Fibroblast of mammary gland (primary cell): ENCODE data around the gene PRKACA.

ENCODE experiments used
- DNase-seq: peaks from one replicate; pipeline ENCODE4 v3.0.0-alpha.2; 2010; ENCODE audit warnings: low read depth
- H3K4me3 ChIP-seq: 2 replicates; pipeline ENCODE4 v1.5.1; 2011; ENCODE audit warnings: low read depth, mild to moderate bottlenecking, low read length, moderate library complexity; ENCODE audit not compliant: control insufficient read depth
- CTCF ChIP-seq: conservative IDR thresholded peaks from 2 replicates; pipeline ENCODE4 v1.5.1; 2011; ENCODE audit warnings: low read depth, low read length, inconsistent platforms; ENCODE audit not compliant: control insufficient read depth, insufficient read depth

The PRKACA gene

GRCh38 chr19:14117668-14118164, at the start of gene PRKACA:
Gene PRKACA, minus strand, starts transcription at chr19:14117762. Its CDS starts 215 bp downstream, at chr19:14117547.
- peak within 1 kb of the TSS; percentile 74 for H3K4me3 ChIP-seq
- TF ChIP-seq CTCF = no peak
- peak; percentile 98 for DNase-seq

GRCh38 chr19:14166999-14167575, 49.5 kb upstream of the PRKACA start:
- no peak for TF ChIP-seq CTCF
- no peak overlapping the region for H3K4me3 ChIP-seq
- DNase-seq = no peak

DNA sequence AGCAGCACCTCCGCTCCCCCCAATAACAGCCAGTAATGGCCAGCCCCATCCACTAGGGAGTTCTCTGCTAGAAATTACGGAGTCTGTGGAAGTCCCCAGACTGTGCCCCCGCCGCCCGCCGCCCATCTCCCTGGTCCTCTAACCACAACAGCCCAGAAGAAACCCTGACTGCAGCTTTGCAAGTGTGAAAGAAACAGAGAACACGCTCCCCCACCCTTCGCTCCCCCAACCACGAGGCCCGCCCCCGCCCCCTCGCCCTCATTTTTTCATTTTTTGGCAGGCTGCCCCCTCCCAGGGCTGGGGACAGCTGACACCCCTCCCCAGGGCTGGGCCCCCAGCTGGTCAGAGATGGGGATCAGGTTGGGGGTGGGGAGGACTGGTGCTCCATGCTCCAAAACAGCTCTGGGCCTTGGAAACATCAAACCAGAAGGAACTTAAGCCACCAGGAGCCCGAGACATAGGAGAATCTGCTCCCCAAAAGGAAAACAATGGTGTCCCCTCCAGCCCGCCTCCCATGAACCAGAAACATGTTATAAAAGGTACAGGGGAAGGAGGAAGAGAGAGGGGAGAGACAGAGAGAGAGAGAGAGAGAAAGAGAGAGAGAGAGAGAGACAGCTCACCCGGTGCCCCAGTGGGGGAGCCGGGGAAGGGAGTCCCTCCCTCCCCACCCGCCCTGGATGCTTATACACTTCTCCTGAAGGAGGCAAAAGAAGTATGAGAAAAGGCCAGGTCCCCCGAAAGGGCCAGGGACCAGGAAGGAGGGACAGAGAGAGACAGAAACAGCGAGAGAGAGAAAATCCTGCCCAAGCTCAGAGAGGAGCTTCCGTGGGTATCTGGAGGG, 48.6 kb upstream of the PRKACA start:
- no peak overlapping the region for H3K4me3 ChIP-seq
- DNase-seq = no peak
- TF ChIP-seq CTCF = no peak

- TF ChIP-seq CTCF = no peak
- DNase-seq = no peak
- no peak overlapping the region for H3K4me3 ChIP-seq
Observed at GRCh38 chr19:14164724-14165493, 47.3 kb upstream of the PRKACA start.

DNA sequence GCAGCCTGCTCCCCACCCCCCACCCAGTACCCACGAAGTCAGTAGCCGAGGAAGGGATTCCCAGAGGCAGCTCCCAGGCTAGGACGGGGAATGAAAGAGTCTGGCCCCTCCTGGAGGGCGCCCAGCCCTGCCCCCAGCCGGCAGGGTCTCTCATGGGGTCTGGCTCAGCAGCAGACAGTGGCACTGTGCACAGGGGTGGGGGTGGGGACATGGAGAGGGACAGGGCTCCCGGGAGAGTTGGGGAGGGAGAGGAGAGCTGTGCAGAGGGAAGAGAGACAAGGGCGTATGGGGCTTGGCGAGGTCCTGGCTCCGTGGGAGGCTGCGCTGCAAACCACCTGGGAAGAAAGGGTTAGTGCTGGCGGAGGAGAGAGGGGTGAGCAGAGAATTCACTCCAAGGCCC, 46.5 kb upstream of the PRKACA start:
- no peak for TF ChIP-seq CTCF
- no peak overlapping the region for H3K4me3 ChIP-seq
- DNase-seq = no peak

DNA sequence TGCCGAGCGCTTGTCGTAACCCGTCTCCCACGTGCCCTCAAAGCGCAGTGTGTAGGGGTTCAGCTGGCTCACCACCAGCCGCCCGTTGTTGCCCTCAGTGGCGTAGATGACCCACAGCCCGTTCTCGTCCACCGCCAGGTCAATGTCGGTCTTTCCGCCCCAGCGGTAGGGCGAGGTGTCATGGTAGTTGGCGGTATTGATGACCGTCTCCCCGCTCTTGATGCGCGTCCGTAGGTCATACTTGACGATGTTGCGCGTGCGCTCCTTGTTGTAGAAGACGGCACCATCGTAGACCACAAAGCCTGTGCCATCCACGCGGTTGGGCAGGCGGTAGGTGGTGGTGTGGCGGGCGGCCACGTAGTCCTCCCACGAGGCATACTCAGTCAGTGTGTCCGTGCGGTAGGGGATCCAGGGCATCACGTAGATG, 45.3 kb upstream of the PRKACA start:
- DNase-seq = no peak
- no peak for TF ChIP-seq CTCF
- no peak overlapping the region for H3K4me3 ChIP-seq
